Articular chondrocyte of knee joint (primary cell): ENCODE measurements around the gene ANKRD35. TPM values are rescaled to one million over a fixed set of nuclear protein-coding genes. Genes with fewer than 3 reads are reported as not detected.

Experiments
- small RNA-seq: library from RNA; depleted of rRNA; stranded (forward); fragments of <200 nt; gene quantifications from one replicate; pipeline ENCODE3, GENCODE V24; 2012
- total RNA-seq: library from RNA; depleted of rRNA; stranded (reverse); fragments of >200 nt; gene quantifications from 2 replicates; pipeline ENCODE4 v1.2.3, GENCODE V29; 2012

Gene ANKRD35, protein sequence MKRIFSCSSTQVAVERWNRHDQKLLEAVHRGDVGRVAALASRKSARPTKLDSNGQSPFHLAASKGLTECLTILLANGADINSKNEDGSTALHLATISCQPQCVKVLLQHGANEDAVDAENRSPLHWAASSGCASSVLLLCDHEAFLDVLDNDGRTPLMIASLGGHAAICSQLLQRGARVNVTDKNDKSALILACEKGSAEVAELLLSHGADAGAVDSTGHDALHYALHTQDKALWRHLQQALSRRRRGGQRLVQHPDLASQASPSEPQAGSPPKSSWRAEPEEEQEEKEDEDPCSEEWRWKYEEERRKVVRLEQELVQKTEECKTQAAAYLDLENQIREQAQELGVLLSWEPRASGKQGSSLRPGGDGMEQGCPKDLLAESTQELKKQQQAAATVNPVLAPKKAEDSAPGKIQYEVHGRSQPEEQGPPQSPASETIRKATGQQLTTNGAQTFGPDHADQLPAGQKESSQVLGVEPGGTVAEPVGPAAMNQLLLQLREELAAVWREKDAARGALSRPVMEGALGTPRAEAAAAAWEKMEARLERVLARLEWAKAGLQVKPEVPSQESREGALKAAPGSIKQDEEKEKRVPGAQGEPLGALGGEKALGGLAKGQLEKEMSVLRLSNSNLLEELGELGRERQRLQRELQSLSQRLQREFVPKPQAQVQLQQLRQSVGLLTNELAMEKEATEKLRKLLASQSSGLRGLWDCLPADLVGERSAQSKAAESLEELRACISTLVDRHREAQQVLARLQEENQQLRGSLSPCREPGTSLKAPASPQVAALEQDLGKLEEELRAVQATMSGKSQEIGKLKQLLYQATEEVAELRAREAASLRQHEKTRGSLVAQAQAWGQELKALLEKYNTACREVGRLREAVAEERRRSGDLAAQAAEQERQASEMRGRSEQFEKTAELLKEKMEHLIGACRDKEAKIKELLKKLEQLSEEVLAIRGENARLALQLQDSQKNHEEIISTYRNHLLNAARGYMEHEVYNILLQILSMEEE
- total RNA-seq = 2.6 and 2.8 TPM in 2 replicates

DNA sequence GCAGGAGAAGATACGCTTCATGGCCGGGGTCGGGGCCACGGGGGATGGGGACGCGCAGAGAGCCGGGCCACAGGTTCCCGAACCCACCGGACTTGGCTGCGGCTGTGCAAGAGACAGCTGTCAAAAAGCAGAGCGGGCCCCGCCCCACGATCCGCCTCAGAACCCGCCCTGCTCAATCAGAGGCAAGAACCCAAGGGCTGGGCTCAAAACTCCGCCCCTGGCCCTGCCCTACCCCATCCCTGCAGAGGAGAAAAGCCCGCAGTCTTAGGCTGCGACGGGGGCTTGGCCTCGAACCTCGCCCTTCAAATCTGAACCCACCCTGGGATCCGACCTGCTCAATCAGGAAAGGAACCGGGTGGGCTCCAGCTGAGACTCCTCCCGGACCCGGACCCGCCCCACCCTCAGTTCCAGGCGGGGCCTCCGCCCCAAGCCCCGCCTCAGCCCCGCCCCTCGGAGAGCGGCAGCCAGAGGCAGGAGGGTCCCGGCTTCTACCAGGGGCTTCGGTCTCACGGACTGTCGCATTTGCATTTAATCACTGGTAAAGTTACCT, at the start of gene ANKRD35:
ANKRD35 (minus strand) TSS at position 129 of the 550 bp plus-strand sequence; CDS start at position 21, 108 bp downstream.

DNA sequence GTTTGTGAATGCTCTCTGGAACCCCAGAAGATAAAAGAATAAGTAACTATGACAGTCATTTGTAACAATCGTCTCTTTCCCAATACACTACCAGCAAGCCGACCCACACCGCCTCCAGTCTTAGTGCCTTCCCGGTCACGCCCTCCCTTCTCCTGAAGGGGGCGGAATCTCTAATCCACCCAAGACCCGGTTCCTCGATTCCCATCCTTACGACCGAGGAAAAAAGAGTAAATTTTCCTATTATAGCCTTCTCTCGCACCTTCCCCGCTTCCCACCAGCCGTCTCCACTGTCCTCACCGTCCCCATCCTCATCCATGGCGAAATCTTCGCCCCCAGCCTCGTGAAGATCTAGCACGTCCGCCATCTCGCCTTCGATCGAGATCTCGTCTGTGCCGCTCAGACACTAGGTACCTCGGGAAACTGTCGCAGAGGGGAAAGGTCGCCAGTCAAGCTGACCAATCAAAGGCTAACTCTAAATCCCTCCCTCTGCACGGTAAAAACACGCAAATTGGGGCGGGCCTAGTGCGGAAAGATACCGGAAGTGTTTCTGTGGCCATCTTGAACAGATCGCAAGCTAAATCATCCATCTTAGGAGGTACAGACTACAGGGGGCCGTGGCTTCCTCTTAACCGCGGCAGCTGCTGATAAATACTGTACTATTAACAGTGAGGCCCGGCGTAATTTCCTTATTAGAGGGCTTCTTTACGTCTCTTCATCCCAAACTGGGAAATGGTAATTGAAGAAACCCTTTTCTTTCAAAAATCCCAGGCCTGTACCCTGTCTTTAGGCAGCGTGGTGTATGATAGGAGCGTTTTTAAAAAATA, 41.6 kb upstream of the ANKRD35 start, which contains the start of gene RBM8A:
RBM8A (minus strand) TSS at position 422 of the 824 bp plus-strand sequence; CDS start at position 364, 58 bp downstream.

DNA sequence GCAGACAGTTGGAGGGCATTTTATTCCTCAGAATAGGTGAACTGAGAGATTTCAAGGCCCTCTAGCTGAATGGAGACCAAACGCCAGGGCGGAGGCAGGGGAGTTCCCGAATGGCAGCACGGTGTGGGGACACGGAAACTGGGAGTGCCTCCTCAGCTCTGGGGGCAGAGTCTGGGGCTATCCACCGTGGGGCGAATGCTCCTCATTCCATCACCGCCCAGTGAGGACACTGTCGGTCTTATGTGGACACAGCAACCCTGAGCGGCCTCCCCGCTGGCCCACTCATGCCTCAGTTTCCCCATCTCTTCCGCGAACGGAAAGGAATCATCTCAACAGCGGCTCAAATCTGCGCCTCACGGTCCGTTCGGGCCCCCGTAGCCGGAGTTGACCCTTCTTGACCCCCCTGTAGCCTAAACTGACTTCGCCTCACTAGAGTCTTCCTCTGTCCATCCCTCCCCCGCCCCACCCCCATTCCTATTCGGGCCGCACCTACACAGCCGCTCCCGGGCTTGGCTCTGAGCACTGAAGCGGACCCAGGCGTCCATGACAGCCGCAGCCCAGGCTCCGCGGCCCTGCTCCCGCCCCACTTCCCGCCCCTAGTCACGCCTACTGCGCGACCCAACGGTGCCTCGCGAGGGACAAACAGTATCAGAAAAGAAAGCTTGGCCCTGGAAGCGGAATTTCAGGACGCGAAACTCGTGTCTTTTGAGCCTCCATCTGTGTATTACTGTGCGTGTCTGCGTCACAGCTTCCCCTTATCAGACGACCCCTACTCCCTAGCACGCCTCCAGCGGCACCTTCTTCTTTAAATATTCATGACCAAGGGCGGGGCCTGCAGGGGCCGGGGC, 32.7 kb upstream of the ANKRD35 start, which contains the start of gene PEX11B:
PEX11B (minus strand) TSS at position 574 of the 848 bp plus-strand sequence; CDS start at position 545, 29 bp downstream.

DNA sequence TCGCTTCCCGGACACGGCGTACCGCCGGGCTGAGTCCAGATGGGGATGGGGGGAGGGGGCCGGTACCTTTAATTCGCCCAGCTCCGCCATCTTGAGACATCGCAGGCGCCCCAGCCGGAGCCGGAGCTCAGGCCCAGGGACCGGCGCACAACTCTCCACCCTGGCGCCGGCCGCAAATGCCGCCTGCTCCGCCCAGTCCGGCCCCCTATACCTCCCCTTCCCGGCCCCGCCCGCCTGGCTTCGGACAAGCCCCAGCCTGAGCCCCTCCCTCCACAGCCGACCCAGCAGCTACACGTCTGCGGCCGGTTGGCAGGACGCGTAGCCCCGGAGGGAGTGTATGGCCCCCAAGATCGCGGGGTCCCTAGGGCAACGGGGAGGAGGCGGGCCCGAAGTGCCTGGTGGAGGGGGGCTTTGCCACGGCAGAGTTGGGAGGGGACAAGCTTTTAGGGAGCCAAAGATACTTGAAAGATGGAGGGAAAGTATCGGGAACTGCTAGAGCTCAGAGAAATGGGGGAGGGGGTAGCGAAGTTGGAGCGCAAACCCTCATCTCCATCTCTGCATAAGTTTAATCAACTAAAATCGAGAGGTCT, 26.7 kb downstream of the ANKRD35 start, which contains the start of gene PIAS3:
PIAS3 (minus strand) TSS at position 181 of the 590 bp plus-strand sequence; CDS start at position 90, 91 bp downstream.

DNA sequence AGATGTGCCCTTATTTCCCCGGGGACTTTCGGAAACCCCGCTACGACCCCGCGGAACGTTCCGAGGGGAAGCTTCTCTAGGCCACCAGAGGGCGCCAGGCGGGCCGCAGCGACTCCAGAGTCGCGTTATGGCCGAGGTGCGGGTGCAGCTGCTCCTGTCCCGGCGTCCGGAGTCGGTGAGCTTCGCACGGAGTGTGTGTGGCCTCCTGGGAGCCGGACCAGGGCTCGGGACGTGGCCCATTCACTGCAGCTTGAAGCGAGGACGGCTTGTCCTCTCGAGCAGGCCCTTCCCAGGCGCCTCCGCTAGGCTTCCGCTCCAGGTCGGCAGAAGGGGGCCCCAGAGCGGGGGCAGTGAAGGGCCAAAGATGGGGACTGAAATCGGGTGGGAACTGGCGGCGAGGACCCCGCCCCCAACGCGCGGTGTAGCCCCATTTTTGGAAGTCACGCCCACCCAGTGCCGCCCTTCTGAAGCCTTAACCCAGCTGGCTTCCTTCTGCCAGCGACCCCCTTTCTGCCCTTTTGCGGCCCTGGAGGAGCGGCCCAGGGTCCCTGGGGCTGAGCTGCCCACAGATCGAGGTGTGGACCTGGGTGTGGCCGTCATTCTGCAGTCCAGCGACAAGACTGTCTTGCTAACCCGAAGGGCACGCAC, 40.0 kb downstream of the ANKRD35 start, which contains the start of gene NUDT17:
NUDT17 (plus strand) TSS at position 117 of the 648 bp plus-strand sequence; CDS start at position 128, 11 bp downstream.

DNA sequence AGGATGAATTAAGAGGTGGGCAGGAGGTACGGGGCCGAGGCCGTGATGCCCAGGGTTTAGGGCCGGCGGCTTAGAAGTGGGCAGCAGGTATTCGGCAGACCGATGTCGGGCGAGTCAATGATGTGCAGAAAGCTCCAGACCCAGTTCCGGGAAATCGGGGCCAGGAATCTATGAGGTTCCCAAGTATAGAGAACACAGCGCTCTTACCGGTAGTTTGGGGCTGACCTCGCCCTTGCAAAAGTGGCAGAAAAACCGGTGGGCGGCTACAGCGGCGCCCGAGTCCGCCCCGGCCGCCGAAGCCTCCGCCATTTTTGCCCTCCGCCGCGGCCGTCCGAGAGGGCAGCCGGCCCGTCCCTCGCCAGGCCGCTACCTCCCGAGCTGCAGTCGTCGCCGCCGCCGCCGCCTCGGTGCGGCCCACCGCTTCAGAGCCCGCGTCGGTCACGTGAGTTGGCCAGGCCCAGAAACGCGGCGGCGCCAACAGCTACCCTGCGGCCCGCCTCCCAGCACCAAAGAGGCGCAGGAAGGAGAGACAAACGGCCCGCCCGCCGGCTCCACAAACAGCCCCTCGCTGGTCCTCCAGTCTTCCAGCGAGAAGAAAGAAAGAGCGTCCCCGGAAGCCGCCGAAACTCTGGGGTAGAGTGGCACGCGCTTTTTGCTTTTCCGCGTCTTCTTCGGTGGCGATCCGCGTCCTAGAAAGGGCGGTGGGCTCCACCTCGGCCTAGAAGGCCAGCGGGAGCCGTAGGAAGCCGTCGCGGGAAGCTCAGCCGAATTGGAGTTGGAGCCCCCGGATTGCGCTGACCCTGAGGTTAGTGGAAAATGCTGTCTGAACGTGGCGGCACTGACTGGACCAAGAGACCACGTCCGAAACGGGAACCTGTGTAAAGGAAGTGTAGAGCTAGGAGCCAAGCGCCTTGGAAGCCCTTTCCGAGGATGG, 61.8 kb downstream of the ANKRD35 start, which contains the start of the genes POLR3C and RNF115:
POLR3C (plus strand) TSS at position 636 of the 934 bp plus-strand sequence. CDS start 1,577 bp downstream, outside the sequence.
RNF115 (minus strand) TSS at position 531 of the 934 bp plus-strand sequence; CDS start at position 309, 222 bp downstream.

Small RNAs within 50 kb of the gene (small RNA-seq; reads per million reads assigned to genes)
- 0.50 reads per million, percentile 11 among the genes with 10 or more reads in this experiment for gene MIR6736

Other genes with a start within 250 kb of the ANKRD35 start
- gene PDZK1, start 178.5 kb downstream of the ANKRD35 start, total RNA-seq = 0.39 and 1.5 TPM in 2 replicates
- 0.13 TPM in 1 of 2 replicates, not detected in the other for gene CD160, start 166.4 kb downstream of the ANKRD35 start, total RNA-seq
- 25.2 and 26.3 TPM in 2 replicates for gene RNF115, start 61.8 kb downstream of the ANKRD35 start, total RNA-seq
- 49.4 and 52.4 TPM in 2 replicates for gene POLR3C, start 61.7 kb downstream of the ANKRD35 start, total RNA-seq
- gene NUDT17, start 40.2 kb downstream of the ANKRD35 start, total RNA-seq = 2.6 and 4.0 TPM in 2 replicates
- 15.0 and 20.0 TPM in 2 replicates for gene PIAS3, start 26.8 kb downstream of the ANKRD35 start, total RNA-seq
- 17.3 and 37.4 TPM in 2 replicates for gene ITGA10, start 24.2 kb upstream of the ANKRD35 start, total RNA-seq
- gene PEX11B, start 32.9 kb upstream of the ANKRD35 start, total RNA-seq = 23.7 and 28.6 TPM in 2 replicates
- 77.1 and 110 TPM in 2 replicates for gene RBM8A, start 41.6 kb upstream of the ANKRD35 start, total RNA-seq
- gene LIX1L, start 72.2 kb upstream of the ANKRD35 start, total RNA-seq = 44.6 and 45.1 TPM in 2 replicates
- gene ANKRD34A, start 78.7 kb upstream of the ANKRD35 start, total RNA-seq = 0.52 and 0.76 TPM in 2 replicates
- 18.1 and 20.8 TPM in 2 replicates for gene POLR3GL, start 78.8 kb upstream of the ANKRD35 start, total RNA-seq
- 201 and 284 TPM in 2 replicates for gene TXNIP, start 110.7 kb upstream of the ANKRD35 start, total RNA-seq
- gene HJV, start 135.9 kb upstream of the ANKRD35 start, total RNA-seq = 0.13 TPM in 1 of 2 replicates, not detected in the other